ENCODE data around the gene SLIT3.

Gene SLIT3

DNA sequence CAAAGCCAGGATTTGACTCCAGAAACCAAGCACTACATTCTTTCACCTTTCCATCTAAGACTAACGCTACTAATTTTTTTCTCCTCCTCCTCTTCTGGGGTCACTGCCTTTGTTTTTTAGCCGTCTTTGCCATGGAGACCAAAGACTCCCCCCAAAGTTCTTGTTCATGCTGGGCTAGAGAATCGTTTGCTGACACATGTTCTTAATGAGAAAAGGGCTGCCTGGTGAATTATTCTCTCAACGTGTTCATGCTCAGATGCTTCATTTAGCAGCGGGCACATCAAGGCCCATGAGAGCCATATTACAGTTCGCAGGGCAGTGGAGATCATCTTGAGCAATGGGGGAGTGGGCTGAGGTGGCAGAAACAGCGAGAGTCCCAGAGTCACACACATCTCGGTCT, 134.9 kb downstream of the SLIT3 start:
- no peak for TF ChIP-seq MAX (IDR thresholded peaks at IDR 0.05; ENCODE audit: low read depth, low read length)
- TF ChIP-seq CTCF (IDR thresholded peaks at IDR 0.05; ENCODE audit: low read depth, low read length): no peak
- no peak for TF ChIP-seq MYC (IDR thresholded peaks at IDR 0.05; ENCODE audit: low read depth, low read length)
- no peak overlapping the region for H3K4me3 ChIP-seq (ENCODE audit: low read depth, low read length)
- no peak for DNase-seq (ENCODE audit: low read depth)

DNA sequence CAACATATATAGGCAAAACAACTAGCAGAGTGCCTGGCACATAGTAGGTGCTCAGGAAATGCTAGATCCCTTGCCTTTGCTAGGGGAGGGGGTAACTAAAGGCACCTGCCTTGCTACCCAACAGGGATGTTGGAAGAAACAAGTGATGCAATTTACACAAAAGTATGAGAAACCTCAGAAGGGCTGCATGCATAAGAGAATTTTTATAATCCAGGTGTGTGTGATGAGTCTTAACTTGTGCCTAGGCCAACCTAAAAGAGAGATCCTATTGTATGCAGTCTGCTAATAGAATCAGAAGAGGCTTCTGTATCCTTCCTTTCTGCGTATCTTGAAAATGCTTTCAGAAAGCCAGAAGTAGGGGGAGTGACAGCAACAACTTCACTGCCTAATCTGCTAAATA, 135.9 kb downstream of the SLIT3 start:
- TF ChIP-seq POLR2A (IDR thresholded peaks at IDR 0.05; ENCODE audit: extremely low read depth, insufficient read length) (no peak), MYC (IDR thresholded peaks at IDR 0.05; ENCODE audit: low read depth, low read length) (no peak), MAX (IDR thresholded peaks at IDR 0.05; ENCODE audit: low read depth, low read length) (no peak), CTCF (IDR thresholded peaks at IDR 0.05; ENCODE audit: low read depth, low read length) (no peak)
- no peak for DNase-seq (ENCODE audit: low read depth)

GRCh38 chr5:169164481-169164925, 136.4 kb downstream of the SLIT3 start:
- no peak overlapping the region for H3K4me3 ChIP-seq (ENCODE audit: low read depth, low read length)
- no peak for DNase-seq (ENCODE audit: low read depth)
- TF ChIP-seq MYC (IDR thresholded peaks at IDR 0.05; ENCODE audit: low read depth, low read length) (no peak), CTCF (IDR thresholded peaks at IDR 0.05; ENCODE audit: low read depth, low read length) (no peak), MAX (IDR thresholded peaks at IDR 0.05; ENCODE audit: low read depth, low read length) (no peak), POLR2A (IDR thresholded peaks at IDR 0.05; ENCODE audit: extremely low read depth, insufficient read length) (no peak)

More for the DNA sequence above, 135.9 kb downstream of the SLIT3 start:
- no peak overlapping the region for H3K4me3 ChIP-seq (ENCODE audit: low read depth, low read length)

DNA sequence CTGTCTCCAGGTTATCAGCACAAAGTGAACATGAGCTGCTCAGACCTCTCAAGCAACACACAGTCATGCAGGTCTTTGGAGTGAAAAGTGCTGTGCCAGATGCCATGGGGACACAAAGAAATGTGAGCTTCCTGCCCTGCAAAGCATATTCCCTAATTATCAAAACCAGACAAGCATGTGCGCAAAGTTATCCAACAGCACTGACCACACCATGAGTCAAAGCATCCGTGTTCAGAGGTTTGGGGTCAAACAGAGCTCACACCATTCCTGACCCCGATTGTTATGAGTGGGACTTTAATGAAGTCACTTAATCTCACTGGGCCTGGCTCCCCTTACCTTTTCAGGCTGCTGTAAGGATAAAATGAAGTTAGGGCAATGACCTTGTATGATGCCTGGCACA, 138.5 kb downstream of the SLIT3 start:
- no peak for TF ChIP-seq MYC (IDR thresholded peaks at IDR 0.05; ENCODE audit: low read depth, low read length)
- TF ChIP-seq POLR2A (IDR thresholded peaks at IDR 0.05; ENCODE audit: extremely low read depth, insufficient read length): no peak
- no peak for TF ChIP-seq CTCF (IDR thresholded peaks at IDR 0.05; ENCODE audit: low read depth, low read length)
- TF ChIP-seq MAX (IDR thresholded peaks at IDR 0.05; ENCODE audit: low read depth, low read length): no peak
- H3K4me3 ChIP-seq (ENCODE audit: low read depth, low read length): no peak overlapping the region
- DNase-seq (ENCODE audit: low read depth): no peak

- DNase-seq (ENCODE audit: low read depth): peak; percentile 63
- TF ChIP-seq POLR2A (IDR thresholded peaks at IDR 0.05; ENCODE audit: extremely low read depth, insufficient read length) (no peak), CTCF (IDR thresholded peaks at IDR 0.05; ENCODE audit: low read depth, low read length) (no peak), MAX (IDR thresholded peaks at IDR 0.05; ENCODE audit: low read depth, low read length) (0 out of 2 replicates have a peak, but pooled peaks have one; percentile 26), MYC (IDR thresholded peaks at IDR 0.05; ENCODE audit: low read depth, low read length) (no peak)
- H3K4me3 ChIP-seq (ENCODE audit: low read depth, low read length): no peak overlapping the region
These were observed 139.8 kb downstream of the SLIT3 start for GRCh38 chr5:169161022-169161680.

Measured in NB4 (cell line).